Adrenal gland (tissue), 5 donors: ENCODE data around the gene SLC13A3.

Experiments
- POLR2A ChIP-seq, 2 donors: fragments of 450-650 bp; IDR thresholded peaks; one replicate each; pipeline ENCODE4 v1.6.1; 2017; ENCODE audit warnings: antibody characterized with exemption in 2 of 2, mild to moderate bottlenecking in 2 of 2, moderate library complexity in 1 of 2
- TF ChIP-seq, protein P1 (sequence below), 6 experiments: fragments of 450-650 bp in 4 of 6; fragments of 200-600 bp in 2 of 6; sonication (generic) in 1 of 6; IDR thresholded peaks; 1 replicate in 5 of 6; 2 replicates in 1 of 6; pipeline versions ENCODE4 v1.5.1 to v1.8.0; 2016 to 2021; ENCODE audit warnings: antibody characterized with exemption in 6 of 6, mild to moderate bottlenecking in 2 of 6, moderate library complexity in 1 of 6
- donor health status: DM: no; HTN: no; CAD: no.

DNA sequence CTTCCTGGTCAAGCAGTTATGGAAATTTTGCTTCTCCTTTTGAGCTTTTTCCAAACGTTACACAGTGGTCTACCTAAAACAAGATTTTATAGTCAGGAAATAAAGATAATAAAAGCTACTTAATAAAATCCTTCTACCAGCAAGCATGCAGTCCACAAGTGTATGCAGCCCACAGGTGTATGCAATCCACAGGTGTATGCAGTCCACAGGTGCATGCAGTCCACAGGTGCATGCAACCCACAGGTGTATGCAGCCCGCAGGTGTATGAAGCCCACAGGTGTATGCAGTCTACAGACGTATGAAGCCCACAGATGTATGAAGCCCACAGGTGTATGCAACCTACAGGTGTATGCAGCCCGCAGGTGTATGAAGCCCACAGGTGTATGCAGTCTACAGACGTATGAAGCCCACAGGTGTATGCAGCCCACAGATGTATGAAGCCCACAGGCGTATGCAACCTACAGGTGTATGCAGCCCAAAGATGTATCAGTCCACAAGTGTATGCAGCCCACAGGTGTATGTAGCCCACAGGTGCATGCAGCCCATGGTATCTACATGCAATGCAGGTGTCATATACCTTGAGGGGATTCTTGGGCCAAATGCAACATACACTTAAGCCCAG is 74.4 kb downstream of the SLC13A3 start:
- TF ChIP-seq POLR2A (IDR thresholded peaks at IDR 0.05), result no peak
- TF ChIP-seq, protein P1, sequence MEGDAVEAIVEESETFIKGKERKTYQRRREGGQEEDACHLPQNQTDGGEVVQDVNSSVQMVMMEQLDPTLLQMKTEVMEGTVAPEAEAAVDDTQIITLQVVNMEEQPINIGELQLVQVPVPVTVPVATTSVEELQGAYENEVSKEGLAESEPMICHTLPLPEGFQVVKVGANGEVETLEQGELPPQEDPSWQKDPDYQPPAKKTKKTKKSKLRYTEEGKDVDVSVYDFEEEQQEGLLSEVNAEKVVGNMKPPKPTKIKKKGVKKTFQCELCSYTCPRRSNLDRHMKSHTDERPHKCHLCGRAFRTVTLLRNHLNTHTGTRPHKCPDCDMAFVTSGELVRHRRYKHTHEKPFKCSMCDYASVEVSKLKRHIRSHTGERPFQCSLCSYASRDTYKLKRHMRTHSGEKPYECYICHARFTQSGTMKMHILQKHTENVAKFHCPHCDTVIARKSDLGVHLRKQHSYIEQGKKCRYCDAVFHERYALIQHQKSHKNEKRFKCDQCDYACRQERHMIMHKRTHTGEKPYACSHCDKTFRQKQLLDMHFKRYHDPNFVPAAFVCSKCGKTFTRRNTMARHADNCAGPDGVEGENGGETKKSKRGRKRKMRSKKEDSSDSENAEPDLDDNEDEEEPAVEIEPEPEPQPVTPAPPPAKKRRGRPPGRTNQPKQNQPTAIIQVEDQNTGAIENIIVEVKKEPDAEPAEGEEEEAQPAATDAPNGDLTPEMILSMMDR (IDR thresholded peaks at IDR 0.05), result no peak
